HEK293 (cell line): ENCODE results near the gene TMEFF1.

ENCODE experiments used
- BCL11A ChIP-seq: fragments of 450-650 bp; formaldehyde crosslinking; IDR thresholded peaks from 2 replicates; pipeline ENCODE4 v1.5.1; 2016; ENCODE audit warnings: low read depth, missing biosample characterization, missing genetic modification characterization
- GLIS1 ChIP-seq: fragments of 450-650 bp; formaldehyde crosslinking; IDR thresholded peaks from 2 replicates; pipeline ENCODE4 v1.5.1; 2016; ENCODE audit warnings: missing biosample characterization, missing genetic modification characterization
- HOXD13 ChIP-seq: sonication (generic); formaldehyde crosslinking; IDR thresholded peaks from 2 replicates; pipeline ENCODE4 v1.8.0; 2022; ENCODE audit warnings: missing genetic modification reagents, borderline replicate concordance
- IKZF3 ChIP-seq: fragments of 450-650 bp; IDR thresholded peaks from 2 replicates; pipeline ENCODE4 v1.5.0; 2018; ENCODE audit warnings: missing biosample characterization, mild to moderate bottlenecking, missing genetic modification characterization, moderate library complexity
- KLF8 ChIP-seq: fragments of 450-650 bp; formaldehyde crosslinking; IDR thresholded peaks from 2 replicates; pipeline ENCODE4 v1.5.1; 2016; ENCODE audit warnings: missing biosample characterization, missing genetic modification characterization
- MYNN ChIP-seq: fragments of 450-650 bp; formaldehyde crosslinking; IDR thresholded peaks from 2 replicates; pipeline ENCODE4 v1.5.1; 2016; ENCODE audit warnings: missing biosample characterization, missing genetic modification characterization, borderline replicate concordance
- ZBTB48 ChIP-seq: fragments of 450-650 bp; formaldehyde crosslinking; IDR thresholded peaks from 2 replicates; pipeline ENCODE4 v1.5.1; 2016; ENCODE audit warnings: missing biosample characterization, missing genetic modification characterization
- ZFP37 ChIP-seq: fragments of 450-650 bp; formaldehyde crosslinking; IDR thresholded peaks from 2 replicates; pipeline ENCODE4 v1.5.1; 2016; ENCODE audit warnings: missing biosample characterization, missing genetic modification characterization
- ZNF24 ChIP-seq: fragments of 450-650 bp; formaldehyde crosslinking; IDR thresholded peaks from 2 replicates; pipeline ENCODE4 v1.5.1; 2016; ENCODE audit warnings: missing biosample characterization, missing genetic modification characterization
- ZNF324 ChIP-seq: fragments of 450-650 bp; formaldehyde crosslinking; IDR thresholded peaks from 2 replicates; pipeline ENCODE4 v1.5.1; 2016; ENCODE audit warnings: missing biosample characterization, missing genetic modification characterization
- ZNF394 ChIP-seq: fragments of 450-650 bp; formaldehyde crosslinking; IDR thresholded peaks from 2 replicates; pipeline ENCODE4 v1.5.1; 2016; ENCODE audit warnings: missing biosample characterization, missing genetic modification characterization, mild to moderate bottlenecking, moderate library complexity, borderline replicate concordance
- ZNF433 ChIP-seq: fragments of 450-650 bp; formaldehyde crosslinking; IDR thresholded peaks from 2 replicates; pipeline ENCODE4 v1.5.1; 2016; ENCODE audit warnings: missing biosample characterization, missing genetic modification characterization, low read depth
- ZNF529 ChIP-seq: fragments of 450-650 bp; formaldehyde crosslinking; IDR thresholded peaks from 2 replicates; pipeline ENCODE4 v1.5.1; 2017; ENCODE audit warnings: missing genetic modification characterization, missing biosample characterization; ENCODE audit not compliant: insufficient replicate concordance
- ZNF560 ChIP-seq: fragments of 450-650 bp; formaldehyde crosslinking; IDR thresholded peaks from 2 replicates; pipeline ENCODE4 v1.5.1; 2017; ENCODE audit warnings: missing biosample characterization, missing genetic modification characterization, borderline replicate concordance
- ZNF624 ChIP-seq: fragments of 450-650 bp; formaldehyde crosslinking; IDR thresholded peaks from 2 replicates; pipeline ENCODE4 v1.5.1; 2017; ENCODE audit warnings: missing biosample characterization, missing genetic modification characterization
- ZNF747 ChIP-seq: fragments of 450-650 bp; formaldehyde crosslinking; IDR thresholded peaks from 2 replicates; pipeline ENCODE4 v1.5.1; 2016; ENCODE audit warnings: missing biosample characterization, missing genetic modification characterization
- ZNF792 ChIP-seq: fragments of 450-650 bp; formaldehyde crosslinking; IDR thresholded peaks from 2 replicates; pipeline ENCODE4 v1.5.1; 2016; ENCODE audit warnings: missing biosample characterization, missing genetic modification characterization
- ZSCAN16 ChIP-seq: fragments of 450-650 bp; formaldehyde crosslinking; IDR thresholded peaks from 2 replicates; pipeline ENCODE4 v1.5.1; 2016; ENCODE audit warnings: missing biosample characterization, missing genetic modification characterization
- TF ChIP-seq, protein P1 (sequence below): fragments of 450-650 bp; formaldehyde crosslinking; IDR thresholded peaks from 2 replicates; pipeline ENCODE4 v1.5.1; 2016; ENCODE audit warnings: missing biosample characterization, missing genetic modification characterization
- TF ChIP-seq, protein P2 (sequence below): fragments of 450-650 bp; formaldehyde crosslinking; IDR thresholded peaks from 2 replicates; pipeline ENCODE4 v1.5.1; 2016; ENCODE audit warnings: missing biosample characterization, missing genetic modification characterization
- TF ChIP-seq, protein P3 (sequence below): fragments of 450-650 bp; formaldehyde crosslinking; IDR thresholded peaks from 2 replicates; pipeline ENCODE4 v1.5.1; 2016; ENCODE audit warnings: missing biosample characterization, missing genetic modification characterization, borderline replicate concordance
- TF ChIP-seq, protein P4 (sequence below): fragments of 450-650 bp; formaldehyde crosslinking; IDR thresholded peaks from 2 replicates; pipeline ENCODE4 v1.5.1; 2017; ENCODE audit warnings: missing biosample characterization, missing genetic modification characterization
- TF ChIP-seq, protein P5 (sequence below): fragments of 450-650 bp; formaldehyde crosslinking; IDR thresholded peaks from 2 replicates; pipeline ENCODE4 v1.5.1; 2017; ENCODE audit warnings: missing biosample characterization, missing genetic modification characterization
- TF ChIP-seq, protein P6 (sequence below): fragments of 450-650 bp; formaldehyde crosslinking; IDR thresholded peaks from 2 replicates; pipeline ENCODE4 v1.5.1; 2016; ENCODE audit warnings: missing biosample characterization, missing genetic modification characterization
- TF ChIP-seq, protein P7 (sequence below): fragments of 450-650 bp; formaldehyde crosslinking; IDR thresholded peaks from 2 replicates; pipeline ENCODE4 v1.5.1; 2016; ENCODE audit warnings: missing biosample characterization, missing genetic modification characterization

Gene TMEFF1

DNA sequence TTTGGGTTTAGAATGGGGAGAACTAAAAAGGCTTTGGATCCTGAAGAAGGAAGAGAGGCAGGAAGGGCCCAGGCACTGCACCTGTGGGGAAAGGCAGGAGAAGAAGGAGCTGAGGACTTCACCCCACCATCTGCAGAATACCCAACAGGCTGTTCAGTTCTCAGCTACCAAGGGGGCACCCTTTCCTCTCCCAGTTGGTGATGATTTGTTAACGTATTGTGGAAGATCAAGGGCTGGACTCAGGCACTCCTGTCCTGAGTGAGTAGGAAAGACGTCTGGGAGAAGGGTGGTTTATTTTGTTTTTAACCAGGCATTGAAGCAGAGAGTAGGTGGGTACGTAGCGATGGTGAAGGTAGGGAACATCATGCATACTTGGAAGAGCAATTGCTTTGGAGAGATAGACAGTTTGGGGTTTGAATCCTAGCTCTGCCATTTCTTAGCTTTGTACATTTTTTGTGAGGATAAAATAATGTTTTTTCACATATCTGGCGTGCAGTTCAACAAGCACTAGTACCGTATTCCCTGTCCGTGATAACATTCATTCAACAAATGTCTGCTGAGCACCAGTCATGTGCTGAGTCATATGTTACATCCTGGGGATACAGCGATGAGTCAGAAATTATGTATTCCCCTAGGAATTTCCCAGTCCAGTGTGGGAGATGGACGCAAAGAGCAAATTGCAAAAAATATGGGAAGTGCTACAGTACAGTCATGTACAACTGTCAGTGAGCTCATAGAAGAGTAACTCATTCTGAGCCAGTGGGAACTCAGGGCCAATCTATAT lies 43.9 kb upstream of the TMEFF1 start (continued):
- TF ChIP-seq, protein P1, sequence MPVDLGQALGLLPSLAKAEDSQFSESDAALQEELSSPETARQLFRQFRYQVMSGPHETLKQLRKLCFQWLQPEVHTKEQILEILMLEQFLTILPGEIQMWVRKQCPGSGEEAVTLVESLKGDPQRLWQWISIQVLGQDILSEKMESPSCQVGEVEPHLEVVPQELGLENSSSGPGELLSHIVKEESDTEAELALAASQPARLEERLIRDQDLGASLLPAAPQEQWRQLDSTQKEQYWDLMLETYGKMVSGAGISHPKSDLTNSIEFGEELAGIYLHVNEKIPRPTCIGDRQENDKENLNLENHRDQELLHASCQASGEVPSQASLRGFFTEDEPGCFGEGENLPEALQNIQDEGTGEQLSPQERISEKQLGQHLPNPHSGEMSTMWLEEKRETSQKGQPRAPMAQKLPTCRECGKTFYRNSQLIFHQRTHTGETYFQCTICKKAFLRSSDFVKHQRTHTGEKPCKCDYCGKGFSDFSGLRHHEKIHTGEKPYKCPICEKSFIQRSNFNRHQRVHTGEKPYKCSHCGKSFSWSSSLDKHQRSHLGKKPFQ, result no peak
- TF ChIP-seq BCL11A (tag by site-specific recombination) (peak; percentile 61; the same call in 1 of the 2 replicates), ZNF792 (tag by site-specific recombination) (no peak), ZNF560 (tag by site-specific recombination) (no peak), HOXD13 (CRISPR knock-in tag) (no peak), MYNN (tag by site-specific recombination) (no peak), ZNF433 (no peak), ZNF747 (tag by site-specific recombination) (no peak), IKZF3 (tag by site-specific recombination) (peak; percentile 54; the same call in 1 of the 2 replicates), ZNF324 (tag by site-specific recombination) (no peak), ZNF624 (no peak), ZFP37 (tag by site-specific recombination) (peak; percentile 74; the same call in 1 of the 2 replicates), ZSCAN16 (tag by site-specific recombination) (0 out of 2 replicates have a peak, but pooled peaks have one; percentile 44), ZBTB48 (tag by site-specific recombination) (no peak), KLF8 (tag by site-specific recombination) (0 out of 2 replicates have a peak, but pooled peaks have one; percentile 53), ZNF529 (tag by site-specific recombination) (no peak), ZNF24 (peak; percentile 79; the same call in 1 of the 2 replicates), GLIS1 (tag by site-specific recombination) (peak; percentile 43), ZNF394 (tag by site-specific recombination) (peak; percentile 51; the same call in 1 of the 2 replicates)
- TF ChIP-seq, protein P2, sequence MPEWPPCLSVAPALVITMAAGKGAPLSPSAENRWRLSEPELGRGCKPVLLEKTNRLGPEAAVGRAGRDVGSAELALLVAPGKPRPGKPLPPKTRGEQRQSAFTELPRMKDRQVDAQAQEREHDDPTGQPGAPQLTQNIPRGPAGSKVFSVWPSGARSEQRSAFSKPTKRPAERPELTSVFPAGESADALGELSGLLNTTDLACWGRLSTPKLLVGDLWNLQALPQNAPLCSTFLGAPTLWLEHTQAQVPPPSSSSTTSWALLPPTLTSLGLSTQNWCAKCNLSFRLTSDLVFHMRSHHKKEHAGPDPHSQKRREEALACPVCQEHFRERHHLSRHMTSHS (tag by site-specific recombination), result no peak
- TF ChIP-seq, protein P3, sequence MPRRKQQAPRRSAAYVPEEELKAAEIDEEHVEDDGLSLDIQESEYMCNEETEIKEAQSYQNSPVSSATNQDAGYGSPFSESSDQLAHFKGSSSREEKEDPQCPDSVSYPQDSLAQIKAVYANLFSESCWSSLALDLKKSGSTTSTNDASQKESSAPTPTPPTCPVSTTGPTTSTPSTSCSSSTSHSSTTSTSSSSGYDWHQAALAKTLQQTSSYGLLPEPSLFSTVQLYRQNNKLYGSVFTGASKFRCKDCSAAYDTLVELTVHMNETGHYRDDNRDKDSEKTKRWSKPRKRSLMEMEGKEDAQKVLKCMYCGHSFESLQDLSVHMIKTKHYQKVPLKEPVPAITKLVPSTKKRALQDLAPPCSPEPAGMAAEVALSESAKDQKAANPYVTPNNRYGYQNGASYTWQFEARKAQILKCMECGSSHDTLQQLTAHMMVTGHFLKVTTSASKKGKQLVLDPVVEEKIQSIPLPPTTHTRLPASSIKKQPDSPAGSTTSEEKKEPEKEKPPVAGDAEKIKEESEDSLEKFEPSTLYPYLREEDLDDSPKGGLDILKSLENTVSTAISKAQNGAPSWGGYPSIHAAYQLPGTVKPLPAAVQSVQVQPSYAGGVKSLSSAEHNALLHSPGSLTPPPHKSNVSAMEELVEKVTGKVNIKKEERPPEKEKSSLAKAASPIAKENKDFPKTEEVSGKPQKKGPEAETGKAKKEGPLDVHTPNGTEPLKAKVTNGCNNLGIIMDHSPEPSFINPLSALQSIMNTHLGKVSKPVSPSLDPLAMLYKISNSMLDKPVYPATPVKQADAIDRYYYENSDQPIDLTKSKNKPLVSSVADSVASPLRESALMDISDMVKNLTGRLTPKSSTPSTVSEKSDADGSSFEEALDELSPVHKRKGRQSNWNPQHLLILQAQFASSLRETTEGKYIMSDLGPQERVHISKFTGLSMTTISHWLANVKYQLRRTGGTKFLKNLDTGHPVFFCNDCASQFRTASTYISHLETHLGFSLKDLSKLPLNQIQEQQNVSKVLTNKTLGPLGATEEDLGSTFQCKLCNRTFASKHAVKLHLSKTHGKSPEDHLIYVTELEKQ, result peak; percentile 61; the same call in 1 of the 2 replicates
- TF ChIP-seq, protein P4, sequence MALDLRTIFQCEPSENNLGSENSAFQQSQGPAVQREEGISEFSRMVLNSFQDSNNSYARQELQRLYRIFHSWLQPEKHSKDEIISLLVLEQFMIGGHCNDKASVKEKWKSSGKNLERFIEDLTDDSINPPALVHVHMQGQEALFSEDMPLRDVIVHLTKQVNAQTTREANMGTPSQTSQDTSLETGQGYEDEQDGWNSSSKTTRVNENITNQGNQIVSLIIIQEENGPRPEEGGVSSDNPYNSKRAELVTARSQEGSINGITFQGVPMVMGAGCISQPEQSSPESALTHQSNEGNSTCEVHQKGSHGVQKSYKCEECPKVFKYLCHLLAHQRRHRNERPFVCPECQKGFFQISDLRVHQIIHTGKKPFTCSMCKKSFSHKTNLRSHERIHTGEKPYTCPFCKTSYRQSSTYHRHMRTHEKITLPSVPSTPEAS (tag by site-specific recombination), result no peak
- TF ChIP-seq, protein P5, sequence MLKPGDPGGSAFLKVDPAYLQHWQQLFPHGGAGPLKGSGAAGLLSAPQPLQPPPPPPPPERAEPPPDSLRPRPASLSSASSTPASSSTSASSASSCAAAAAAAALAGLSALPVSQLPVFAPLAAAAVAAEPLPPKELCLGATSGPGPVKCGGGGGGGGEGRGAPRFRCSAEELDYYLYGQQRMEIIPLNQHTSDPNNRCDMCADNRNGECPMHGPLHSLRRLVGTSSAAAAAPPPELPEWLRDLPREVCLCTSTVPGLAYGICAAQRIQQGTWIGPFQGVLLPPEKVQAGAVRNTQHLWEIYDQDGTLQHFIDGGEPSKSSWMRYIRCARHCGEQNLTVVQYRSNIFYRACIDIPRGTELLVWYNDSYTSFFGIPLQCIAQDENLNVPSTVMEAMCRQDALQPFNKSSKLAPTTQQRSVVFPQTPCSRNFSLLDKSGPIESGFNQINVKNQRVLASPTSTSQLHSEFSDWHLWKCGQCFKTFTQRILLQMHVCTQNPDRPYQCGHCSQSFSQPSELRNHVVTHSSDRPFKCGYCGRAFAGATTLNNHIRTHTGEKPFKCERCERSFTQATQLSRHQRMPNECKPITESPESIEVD (tag by site-specific recombination), result no peak
- TF ChIP-seq, protein P6, sequence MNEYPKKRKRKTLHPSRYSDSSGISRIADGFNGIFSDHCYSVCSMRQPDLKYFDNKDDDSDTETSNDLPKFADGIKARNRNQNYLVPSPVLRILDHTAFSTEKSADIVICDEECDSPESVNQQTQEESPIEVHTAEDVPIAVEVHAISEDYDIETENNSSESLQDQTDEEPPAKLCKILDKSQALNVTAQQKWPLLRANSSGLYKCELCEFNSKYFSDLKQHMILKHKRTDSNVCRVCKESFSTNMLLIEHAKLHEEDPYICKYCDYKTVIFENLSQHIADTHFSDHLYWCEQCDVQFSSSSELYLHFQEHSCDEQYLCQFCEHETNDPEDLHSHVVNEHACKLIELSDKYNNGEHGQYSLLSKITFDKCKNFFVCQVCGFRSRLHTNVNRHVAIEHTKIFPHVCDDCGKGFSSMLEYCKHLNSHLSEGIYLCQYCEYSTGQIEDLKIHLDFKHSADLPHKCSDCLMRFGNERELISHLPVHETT (tag by site-specific recombination), result peak; percentile 76
- TF ChIP-seq, protein P7, sequence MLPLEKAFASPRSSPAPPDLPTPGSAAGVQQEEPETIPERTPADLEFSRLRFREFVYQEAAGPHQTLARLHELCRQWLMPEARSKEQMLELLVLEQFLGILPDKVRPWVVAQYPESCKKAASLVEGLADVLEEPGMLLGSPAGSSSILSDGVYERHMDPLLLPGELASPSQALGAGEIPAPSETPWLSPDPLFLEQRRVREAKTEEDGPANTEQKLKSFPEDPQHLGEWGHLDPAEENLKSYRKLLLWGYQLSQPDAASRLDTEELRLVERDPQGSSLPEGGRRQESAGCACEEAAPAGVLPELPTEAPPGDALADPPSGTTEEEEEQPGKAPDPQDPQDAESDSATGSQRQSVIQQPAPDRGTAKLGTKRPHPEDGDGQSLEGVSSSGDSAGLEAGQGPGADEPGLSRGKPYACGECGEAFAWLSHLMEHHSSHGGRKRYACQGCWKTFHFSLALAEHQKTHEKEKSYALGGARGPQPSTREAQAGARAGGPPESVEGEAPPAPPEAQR (tag by site-specific recombination), result no peak
